HepG2 (cell line): ENCODE results near the gene PROC. TPM values are rescaled to one million over a fixed set of nuclear protein-coding genes. Genes with fewer than 3 reads are reported as not detected.

Experiments used
- CEBPG ChIP-seq: IDR thresholded peaks from 2 replicates; pipeline ENCODE4 v1.6.1; 2016
- HOXA3 ChIP-seq: sonication (generic); formaldehyde crosslinking; IDR thresholded peaks from 2 replicates; pipeline ENCODE4 v1.5.0; 2020; ENCODE audit warnings: missing genetic modification reagents
- MNT ChIP-seq: fragments of 450-650 bp; IDR thresholded peaks from 2 replicates; pipeline ENCODE4 v1.6.1; 2016
- PHF5A ChIP-seq: IDR thresholded peaks from one replicate; pipeline ENCODE4 v1.6.1; 2018; ENCODE audit warnings: low read depth, missing genetic modification reagents; ENCODE audit not compliant: unreplicated experiment
- ZNF446 ChIP-seq: sonication (generic); formaldehyde crosslinking; IDR thresholded peaks from 2 replicates; pipeline ENCODE4 v1.5.0; 2020; ENCODE audit warnings: mild to moderate bottlenecking, missing genetic modification reagents
- ZNF496 ChIP-seq: sonication (generic); formaldehyde crosslinking; IDR thresholded peaks from 2 replicates; pipeline ENCODE4 v1.8.1; 2023; ENCODE audit warnings: mild to moderate bottlenecking, moderate library complexity, missing genetic modification reagents; ENCODE audit not compliant: insufficient replicate concordance
- ZNF558 ChIP-seq: sonication (generic); formaldehyde crosslinking; IDR thresholded peaks from 2 replicates; pipeline ENCODE4 v1.9.0; 2022; ENCODE audit warnings: mild to moderate bottlenecking, missing genetic modification reagents, borderline replicate concordance
- ZNF782 ChIP-seq: sonication (generic); formaldehyde crosslinking; IDR thresholded peaks from 2 replicates; pipeline ENCODE4 v1.4.0; 2020; ENCODE audit warnings: missing genetic modification reagents, mild to moderate bottlenecking, borderline replicate concordance
- ZNF850 ChIP-seq: sonication (generic); formaldehyde crosslinking; conservative IDR thresholded peaks from 2 replicates; pipeline ENCODE4 v1.9.0; 2021; ENCODE audit warnings: mild to moderate bottlenecking, missing genetic modification reagents
- polyA plus RNA-seq, 8 experiments: library from polyadenylated mRNA; depleted of rRNA in 3 of 8; stranded (reverse) in 7 of 8; unstranded in 1 of 8; fragments of >200 nt; fragmentation: Illumina TruSeq in 4 of 8; extraction: Trizol in 4 of 8; gene quantifications; 2 replicates each; pipeline versions ENCODE4 v1.2.1 to v1.2.3, GENCODE V29; 2011 to 2016; ENCODE audit warnings: low read depth in 4 of 8, missing spikeins in 1 of 8, mixed read lengths in 1 of 8; ENCODE audit not compliant: insufficient read depth in 1 of 8
- total RNA-seq, 5 experiments: library from RNA; depleted of rRNA; stranded (reverse); fragments of >200 nt; fragmentation: Illumina TruSeq; extraction: Trizol; gene quantifications; 2 replicates each; pipeline ENCODE4 v1.2.3, GENCODE V29; 2016; ENCODE audit warnings: low read depth in 1 of 5
- TF ChIP-seq, protein P1 (sequence below): sonication (generic); formaldehyde crosslinking; conservative IDR thresholded peaks from 2 replicates; pipeline ENCODE4 v1.8.0; 2022; ENCODE audit warnings: low read depth, missing genetic modification reagents
- TF ChIP-seq, protein P2 (sequence below): sonication (generic); formaldehyde crosslinking; IDR thresholded peaks from 2 replicates; pipeline ENCODE4 v1.5.0; 2020; ENCODE audit warnings: mild to moderate bottlenecking, missing genetic modification reagents, borderline replicate concordance
- TF ChIP-seq, protein P3 (sequence below): sonication (generic); formaldehyde crosslinking; IDR thresholded peaks from 2 replicates; pipeline ENCODE4 v1.8.0; 2022; ENCODE audit warnings: missing genetic modification reagents, mild to moderate bottlenecking, inconsistent platforms, borderline replicate concordance
- TF ChIP-seq, protein P4 (sequence below): sonication (generic); formaldehyde crosslinking; IDR thresholded peaks from 2 replicates; pipeline ENCODE4 v1.5.0; 2020; ENCODE audit warnings: mild to moderate bottlenecking, missing genetic modification reagents
- TF ChIP-seq, protein P5 (sequence below): sonication (generic); formaldehyde crosslinking; IDR thresholded peaks from 2 replicates; pipeline ENCODE4 v1.4.0; 2020; ENCODE audit warnings: missing genetic modification reagents
- TF ChIP-seq, protein P6 (sequence below): IDR thresholded peaks from 2 replicates; pipeline ENCODE4 v1.6.1; 2016

PROC gene
- total and polyA plus RNA-seq, 2 of the 13 experiments (the other 11 are each of a cell fraction or from before 2014, with no cell fraction given), result 134 to 185 TPM

GRCh38 chr2:127408004-127408806 is 10.0 kb upstream of the PROC start (continued):
- TF ChIP-seq, protein P1, sequence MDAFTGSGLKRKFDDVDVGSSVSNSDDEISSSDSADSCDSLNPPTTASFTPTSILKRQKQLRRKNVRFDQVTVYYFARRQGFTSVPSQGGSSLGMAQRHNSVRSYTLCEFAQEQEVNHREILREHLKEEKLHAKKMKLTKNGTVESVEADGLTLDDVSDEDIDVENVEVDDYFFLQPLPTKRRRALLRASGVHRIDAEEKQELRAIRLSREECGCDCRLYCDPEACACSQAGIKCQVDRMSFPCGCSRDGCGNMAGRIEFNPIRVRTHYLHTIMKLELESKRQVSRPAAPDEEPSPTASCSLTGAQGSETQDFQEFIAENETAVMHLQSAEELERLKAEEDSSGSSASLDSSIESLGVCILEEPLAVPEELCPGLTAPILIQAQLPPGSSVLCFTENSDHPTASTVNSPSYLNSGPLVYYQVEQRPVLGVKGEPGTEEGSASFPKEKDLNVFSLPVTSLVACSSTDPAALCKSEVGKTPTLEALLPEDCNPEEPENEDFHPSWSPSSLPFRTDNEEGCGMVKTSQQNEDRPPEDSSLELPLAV (CRISPR knock-in tag), result no peak
- TF ChIP-seq ZNF496 (CRISPR knock-in tag) (no peak), ZNF558 (CRISPR knock-in tag) (peak; percentile 96), CEBPG (CRISPR knock-in tag) (no peak), PHF5A (CRISPR knock-in tag) (no peak), ZNF782 (CRISPR knock-in tag) (peak; percentile 51; the same call in 1 of the 2 replicates), HOXA3 (CRISPR knock-in tag) (peak; percentile 73; the same call in 1 of the 2 replicates), MNT (no peak), ZNF850 (CRISPR knock-in tag) (no peak; the same call in 1 of the 2 replicates), ZNF446 (CRISPR knock-in tag) (peak; percentile 93)
- TF ChIP-seq, protein P2, sequence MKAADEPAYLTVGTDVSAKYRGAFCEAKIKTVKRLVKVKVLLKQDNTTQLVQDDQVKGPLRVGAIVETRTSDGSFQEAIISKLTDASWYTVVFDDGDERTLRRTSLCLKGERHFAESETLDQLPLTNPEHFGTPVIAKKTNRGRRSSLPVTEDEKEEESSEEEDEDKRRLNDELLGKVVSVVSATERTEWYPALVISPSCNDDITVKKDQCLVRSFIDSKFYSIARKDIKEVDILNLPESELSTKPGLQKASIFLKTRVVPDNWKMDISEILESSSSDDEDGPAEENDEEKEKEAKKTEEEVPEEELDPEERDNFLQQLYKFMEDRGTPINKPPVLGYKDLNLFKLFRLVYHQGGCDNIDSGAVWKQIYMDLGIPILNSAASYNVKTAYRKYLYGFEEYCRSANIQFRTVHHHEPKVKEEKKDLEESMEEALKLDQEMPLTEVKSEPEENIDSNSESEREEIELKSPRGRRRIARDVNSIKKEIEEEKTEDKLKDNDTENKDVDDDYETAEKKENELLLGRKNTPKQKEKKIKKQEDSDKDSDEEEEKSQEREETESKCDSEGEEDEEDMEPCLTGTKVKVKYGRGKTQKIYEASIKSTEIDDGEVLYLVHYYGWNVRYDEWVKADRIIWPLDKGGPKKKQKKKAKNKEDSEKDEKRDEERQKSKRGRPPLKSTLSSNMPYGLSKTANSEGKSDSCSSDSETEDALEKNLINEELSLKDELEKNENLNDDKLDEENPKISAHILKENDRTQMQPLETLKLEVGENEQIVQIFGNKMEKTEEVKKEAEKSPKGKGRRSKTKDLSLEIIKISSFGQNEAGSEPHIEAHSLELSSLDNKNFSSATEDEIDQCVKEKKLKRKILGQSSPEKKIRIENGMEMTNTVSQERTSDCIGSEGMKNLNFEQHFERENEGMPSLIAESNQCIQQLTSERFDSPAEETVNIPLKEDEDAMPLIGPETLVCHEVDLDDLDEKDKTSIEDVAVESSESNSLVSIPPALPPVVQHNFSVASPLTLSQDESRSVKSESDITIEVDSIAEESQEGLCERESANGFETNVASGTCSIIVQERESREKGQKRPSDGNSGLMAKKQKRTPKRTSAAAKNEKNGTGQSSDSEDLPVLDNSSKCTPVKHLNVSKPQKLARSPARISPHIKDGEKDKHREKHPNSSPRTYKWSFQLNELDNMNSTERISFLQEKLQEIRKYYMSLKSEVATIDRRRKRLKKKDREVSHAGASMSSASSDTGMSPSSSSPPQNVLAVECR, result peak; percentile 80
- TF ChIP-seq, protein P3, sequence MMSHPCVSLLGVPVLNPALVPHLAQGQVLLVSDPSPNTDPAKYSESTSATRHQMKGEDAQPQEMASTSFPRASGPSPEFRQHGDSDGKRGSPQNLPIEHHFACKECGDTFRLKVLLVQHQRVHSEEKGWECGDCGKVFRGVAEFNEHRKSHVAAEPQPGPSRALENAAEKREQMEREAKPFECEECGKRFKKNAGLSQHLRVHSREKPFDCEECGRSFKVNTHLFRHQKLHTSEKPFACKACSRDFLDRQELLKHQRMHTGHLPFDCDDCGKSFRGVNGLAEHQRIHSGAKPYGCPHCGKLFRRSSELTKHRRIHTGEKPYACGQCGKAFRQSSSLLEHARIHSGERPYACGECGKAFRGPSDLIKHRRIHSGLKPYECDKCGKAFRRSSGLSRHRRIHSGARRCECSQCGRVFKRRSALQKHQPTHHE (CRISPR knock-in tag), result 0 out of 2 replicates have a peak, but pooled peaks have one; percentile 54
- TF ChIP-seq, protein P4, sequence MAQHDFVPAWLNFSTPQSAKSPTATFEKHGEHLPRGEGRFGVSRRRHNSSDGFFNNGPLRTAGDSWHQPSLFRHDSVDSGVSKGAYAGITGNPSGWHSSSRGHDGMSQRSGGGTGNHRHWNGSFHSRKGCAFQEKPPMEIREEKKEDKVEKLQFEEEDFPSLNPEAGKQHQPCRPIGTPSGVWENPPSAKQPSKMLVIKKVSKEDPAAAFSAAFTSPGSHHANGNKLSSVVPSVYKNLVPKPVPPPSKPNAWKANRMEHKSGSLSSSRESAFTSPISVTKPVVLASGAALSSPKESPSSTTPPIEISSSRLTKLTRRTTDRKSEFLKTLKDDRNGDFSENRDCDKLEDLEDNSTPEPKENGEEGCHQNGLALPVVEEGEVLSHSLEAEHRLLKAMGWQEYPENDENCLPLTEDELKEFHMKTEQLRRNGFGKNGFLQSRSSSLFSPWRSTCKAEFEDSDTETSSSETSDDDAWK, result no peak
- TF ChIP-seq, protein P5, sequence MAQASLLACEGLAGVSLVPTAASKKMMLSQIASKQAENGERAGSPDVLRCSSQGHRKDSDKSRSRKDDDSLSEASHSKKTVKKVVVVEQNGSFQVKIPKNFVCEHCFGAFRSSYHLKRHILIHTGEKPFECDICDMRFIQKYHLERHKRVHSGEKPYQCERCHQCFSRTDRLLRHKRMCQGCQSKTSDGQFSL (CRISPR knock-in tag), result no peak
- TF ChIP-seq, protein P6, sequence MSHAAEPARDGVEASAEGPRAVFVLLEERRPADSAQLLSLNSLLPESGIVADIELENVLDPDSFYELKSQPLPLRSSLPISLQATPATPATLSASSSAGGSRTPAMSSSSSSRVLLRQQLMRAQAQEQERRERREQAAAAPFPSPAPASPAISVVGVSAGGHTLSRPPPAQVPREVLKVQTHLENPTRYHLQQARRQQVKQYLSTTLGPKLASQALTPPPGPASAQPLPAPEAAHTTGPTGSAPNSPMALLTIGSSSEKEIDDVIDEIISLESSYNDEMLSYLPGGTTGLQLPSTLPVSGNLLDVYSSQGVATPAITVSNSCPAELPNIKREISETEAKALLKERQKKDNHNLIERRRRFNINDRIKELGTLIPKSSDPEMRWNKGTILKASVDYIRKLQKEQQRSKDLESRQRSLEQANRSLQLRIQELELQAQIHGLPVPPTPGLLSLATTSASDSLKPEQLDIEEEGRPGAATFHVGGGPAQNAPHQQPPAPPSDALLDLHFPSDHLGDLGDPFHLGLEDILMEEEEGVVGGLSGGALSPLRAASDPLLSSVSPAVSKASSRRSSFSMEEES (CRISPR knock-in tag), result 0 out of 2 replicates have a peak, but pooled peaks have one; percentile 29
